Fibroblast of lung (primary cell): ENCODE results near the gene SAPCD2. TPM values are rescaled to one million over a fixed set of nuclear protein-coding genes. Genes with fewer than 3 reads are reported as not detected.

Source experiments
- DNase-seq, 2 donors: peaks; one replicate each; pipeline versions ENCODE4 v3.0.0 to v3.0.0-alpha.2; 2010; ENCODE audit warnings: low read depth in 2 of 2
- H2AFZ ChIP-seq: 2 replicates; pipeline ENCODE4 v1.5.1; 2012; ENCODE audit warnings: low read length, control low read depth, inconsistent platforms
- H3K27ac ChIP-seq: 2 replicates; pipeline ENCODE4 v1.5.1; 2011; ENCODE audit warnings: low read length, control low read depth; ENCODE audit not compliant: insufficient read depth
- H3K27me3 ChIP-seq: 2 replicates; pipeline ENCODE4 v1.5.1; 2011; ENCODE audit warnings: mild to moderate bottlenecking, low read length; ENCODE audit not compliant: control insufficient read depth, insufficient read depth
- H3K36me3 ChIP-seq: 2 replicates; pipeline ENCODE4 v1.5.1; 2011; ENCODE audit warnings: low read length; ENCODE audit not compliant: control insufficient read depth, insufficient read depth
- H3K4me1 ChIP-seq: 2 replicates; pipeline ENCODE4 v1.5.1; 2011; ENCODE audit warnings: low read length; ENCODE audit not compliant: control insufficient read depth, insufficient read depth; ENCODE audit errors: extremely low read depth
- H3K4me2 ChIP-seq: 2 replicates; pipeline ENCODE4 v1.5.1; 2011; ENCODE audit warnings: low read length, control low read depth; ENCODE audit not compliant: insufficient read depth; ENCODE audit errors: extremely low read depth
- H3K4me3 ChIP-seq, 4 experiments: fragments of 200-600 bp in 1 of 4; sonication (generic) in 1 of 4; replicated peaks in 1 of 4; 2 replicates each; pipeline ENCODE4 v1.5.1; 2011 to 2016; ENCODE audit warnings: low read length in 4 of 4, low read depth in 3 of 4, mild to moderate bottlenecking in 3 of 4, control low read depth in 2 of 4, inconsistent platforms in 1 of 4, mixed read lengths in 1 of 4; ENCODE audit not compliant: insufficient read depth in 1 of 4; ENCODE audit errors: control extremely low read depth in 1 of 4
- H3K79me2 ChIP-seq: 2 replicates; pipeline ENCODE4 v1.5.1; 2012; ENCODE audit warnings: mild to moderate bottlenecking, low read length, inconsistent platforms; ENCODE audit not compliant: control insufficient read depth, insufficient read depth
- H3K9ac ChIP-seq: 2 replicates; pipeline ENCODE4 v1.5.1; 2011; ENCODE audit warnings: mild to moderate bottlenecking, low read length, control low read depth; ENCODE audit not compliant: insufficient read depth
- H3K9me3 ChIP-seq: 2 replicates; pipeline ENCODE4 v1.5.1; 2012; ENCODE audit warnings: low read depth, low read length; ENCODE audit not compliant: control insufficient read depth, insufficient read depth
- H4K20me1 ChIP-seq: 2 replicates; pipeline ENCODE4 v1.5.1; 2011; ENCODE audit warnings: low read length; ENCODE audit not compliant: control insufficient read depth, insufficient read depth; ENCODE audit errors: extremely low read depth
- EZH2 ChIP-seq: IDR thresholded peaks from 2 replicates; pipeline ENCODE4 v1.5.1; 2012; ENCODE audit warnings: low read length, control low read depth, mild to moderate bottlenecking; ENCODE audit errors: missing control alignments
- polyA plus RNA-seq, 2 donors: library from polyadenylated mRNA; depleted of rRNA in 1 of 2; stranded (reverse) in 1 of 2; unstranded in 1 of 2; fragments of >200 nt; gene quantifications; 2 replicates each; pipeline ENCODE4 v1.2.1, GENCODE V29; 2011 to 2012; ENCODE audit warnings: missing spikeins in 1 of 2
- total RNA-seq: library from RNA; depleted of rRNA; stranded (reverse); fragments of >200 nt; gene quantifications from 2 replicates; pipeline ENCODE4 v1.2.1, GENCODE V29; 2014
- TF ChIP-seq, protein P1 (sequence below), 2 donors: IDR thresholded peaks in 1 of 2; conservative IDR thresholded peaks in 1 of 2; 1 replicate in 1 of 2; 2 replicates in 1 of 2; pipeline ENCODE4 v1.5.1; 2011 to 2012; ENCODE audit warnings: low read length in 2 of 2, control low read depth in 1 of 2, inconsistent platforms in 1 of 2, low read depth in 1 of 2, mild to moderate bottlenecking in 1 of 2

Gene SAPCD2
- total and polyA plus RNA-seq, 2 donors (not counting 1 experiment from before 2014, with no cell fraction given), result 0.85 to 2.8 TPM

DNA sequence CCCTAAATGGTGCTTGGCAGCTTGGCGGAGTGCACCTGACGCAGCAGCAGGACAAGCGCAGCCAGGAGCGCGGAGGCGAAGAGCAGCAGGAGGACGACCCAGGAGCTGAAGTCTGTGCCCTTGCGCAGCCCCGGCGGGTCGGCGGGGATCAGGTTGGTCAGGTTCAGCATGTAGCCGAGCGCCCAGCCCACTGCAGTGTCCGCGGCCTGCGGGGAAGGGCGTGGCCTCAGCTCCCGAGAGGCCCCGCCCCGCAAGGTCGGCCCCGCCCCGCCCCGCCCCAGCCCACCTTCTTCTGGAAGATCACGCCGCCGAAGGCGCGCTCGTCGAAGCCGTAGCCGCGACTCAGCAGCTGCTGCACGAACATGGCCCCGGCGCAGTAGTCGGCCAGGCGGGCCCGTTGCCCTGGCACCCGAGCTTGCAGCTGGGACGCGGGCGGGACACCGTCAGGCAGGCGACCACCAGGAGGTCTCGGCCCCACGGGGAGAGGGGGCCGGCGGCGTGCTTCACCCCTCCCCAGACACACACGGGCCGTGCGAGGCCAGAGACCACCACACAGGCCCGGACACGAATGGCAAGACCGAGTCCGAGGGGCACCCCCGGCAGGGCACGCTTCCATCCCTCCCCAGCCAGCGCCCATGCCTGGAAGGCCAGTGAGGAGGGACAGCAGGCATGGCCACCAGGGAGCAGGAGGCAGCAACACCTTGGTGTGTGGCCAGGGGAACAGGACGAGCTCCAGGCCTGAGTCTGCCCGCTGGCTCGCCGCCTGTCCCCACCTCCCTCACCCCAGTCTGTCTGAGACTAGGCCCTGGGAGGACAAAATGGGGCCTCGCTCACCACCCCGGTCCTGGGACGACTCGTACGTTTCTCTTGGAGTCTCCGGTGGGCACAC is 21.5 kb downstream of the SAPCD2 start:
- no peaks in the 10 kb centered on the region for H4K20me1 ChIP-seq
- no peaks in the 10 kb centered on the region for H3K9me3 ChIP-seq
- peaks cover 13% of the 10 kb centered on the region for H3K79me2 ChIP-seq
- no peak overlapping the region for H2AFZ ChIP-seq
- H3K4me1 ChIP-seq, result peaks cover 6% of the 10 kb centered on the region
- H3K27me3 ChIP-seq, result peaks cover 16% of the 10 kb centered on the region
- no peak overlapping the region for H3K4me3 ChIP-seq
- no peak overlapping the region for H3K27ac ChIP-seq
- no peaks in the 10 kb centered on the region for H3K36me3 ChIP-seq
- TF ChIP-seq EZH2, result no peak
- TF ChIP-seq, protein P1, sequence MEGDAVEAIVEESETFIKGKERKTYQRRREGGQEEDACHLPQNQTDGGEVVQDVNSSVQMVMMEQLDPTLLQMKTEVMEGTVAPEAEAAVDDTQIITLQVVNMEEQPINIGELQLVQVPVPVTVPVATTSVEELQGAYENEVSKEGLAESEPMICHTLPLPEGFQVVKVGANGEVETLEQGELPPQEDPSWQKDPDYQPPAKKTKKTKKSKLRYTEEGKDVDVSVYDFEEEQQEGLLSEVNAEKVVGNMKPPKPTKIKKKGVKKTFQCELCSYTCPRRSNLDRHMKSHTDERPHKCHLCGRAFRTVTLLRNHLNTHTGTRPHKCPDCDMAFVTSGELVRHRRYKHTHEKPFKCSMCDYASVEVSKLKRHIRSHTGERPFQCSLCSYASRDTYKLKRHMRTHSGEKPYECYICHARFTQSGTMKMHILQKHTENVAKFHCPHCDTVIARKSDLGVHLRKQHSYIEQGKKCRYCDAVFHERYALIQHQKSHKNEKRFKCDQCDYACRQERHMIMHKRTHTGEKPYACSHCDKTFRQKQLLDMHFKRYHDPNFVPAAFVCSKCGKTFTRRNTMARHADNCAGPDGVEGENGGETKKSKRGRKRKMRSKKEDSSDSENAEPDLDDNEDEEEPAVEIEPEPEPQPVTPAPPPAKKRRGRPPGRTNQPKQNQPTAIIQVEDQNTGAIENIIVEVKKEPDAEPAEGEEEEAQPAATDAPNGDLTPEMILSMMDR (conservative IDR thresholded peaks at IDR 0.05 in 1 of 2, IDR thresholded peaks at IDR 0.05 in 1 of 2; ENCODE audit: low read depth in 1 of 2, low read length in 2 of 2), result no peak
- DNase-seq, result no peak
- H3K9ac ChIP-seq, result no peak overlapping the region
- no peak overlapping the region for H3K4me2 ChIP-seq

DNA sequence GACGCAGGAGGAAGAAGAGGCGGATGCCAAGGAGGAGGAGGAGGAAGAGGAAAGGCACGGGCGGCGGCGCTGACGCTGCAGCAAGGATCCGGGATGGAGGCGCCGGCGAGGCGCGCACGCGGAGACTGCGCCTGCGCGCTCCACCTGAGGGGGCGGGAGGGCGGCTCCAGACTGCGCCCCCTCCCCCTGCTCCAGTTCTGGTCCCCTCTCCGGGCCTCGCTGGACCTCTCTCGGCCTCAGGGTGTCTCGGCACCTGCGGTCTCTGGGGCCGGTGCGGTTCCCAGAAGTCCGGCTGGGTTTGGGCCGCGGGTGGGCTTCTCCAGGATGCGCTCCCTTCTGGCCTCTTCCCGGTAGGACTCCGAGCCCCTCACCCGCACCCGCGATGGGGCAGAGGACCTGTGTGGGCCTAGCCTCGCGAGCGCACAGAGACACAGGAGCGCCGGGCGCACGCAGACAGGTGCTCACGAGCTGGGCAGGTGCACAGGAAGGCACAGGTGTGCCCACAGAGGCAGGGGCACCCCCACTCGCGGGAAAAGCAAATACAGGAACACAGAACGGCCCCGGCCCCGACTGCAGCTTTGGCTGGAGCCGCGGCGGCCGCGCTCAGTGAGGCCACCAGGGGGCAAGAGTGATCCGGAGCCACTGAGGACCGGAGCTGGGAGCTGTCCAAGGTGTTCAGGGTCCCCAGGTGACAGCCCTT is 24.1 kb downstream of the SAPCD2 start, which contains the start of gene NPDC1:
Gene NPDC1 (minus strand): TSS at position 90 of the 700 bp plus-strand sequence. CDS start 188 bp downstream, outside the sequence.
- Histone ChIP-seq H3K9ac (peak within 1 kb of the TSS; percentile 62), H2AFZ (peak within 1 kb of the TSS; percentile 79)
- TF ChIP-seq, protein P1 (conservative IDR thresholded peaks at IDR 0.05 in 1 of 2, IDR thresholded peaks at IDR 0.05 in 1 of 2; ENCODE audit: low read depth in 1 of 2, low read length in 2 of 2), result peak; percentile 82 to 83
- no peak for TF ChIP-seq EZH2

More for the DNA sequence above, 24.1 kb downstream of the SAPCD2 start, which contains the start of gene NPDC1:
- H3K9me3 ChIP-seq, result no peaks in the 10 kb centered on the region
- peak; percentile 60 to 63 for DNase-seq
- H3K27me3 ChIP-seq, result peaks cover 6% of the 10 kb centered on the region
- H3K79me2 ChIP-seq, result peaks cover 18% of the 10 kb centered on the region
- peaks cover 6% of the 10 kb centered on the region for H3K4me1 ChIP-seq
- H3K4me3 ChIP-seq, result peak within 1 kb of the TSS; percentile 50 to 72 (median 67)
- H3K36me3 ChIP-seq, result no peaks in the 10 kb centered on the region
- H4K20me1 ChIP-seq, result no peaks in the 10 kb centered on the region
- peak within 1 kb of the TSS; percentile 97 for H3K4me2 ChIP-seq
- H3K27ac ChIP-seq, result no peak within 1 kb of the TSS
